Stomach smooth muscle (tissue), 2 donors: ENCODE data around the gene PPM1N.

Experiments used
- H3K27ac ChIP-seq: one replicate; pipeline ENCODE4 v1.7.0; 2013; ENCODE audit warnings: mild to moderate bottlenecking, low read length, inconsistent platforms
- H3K27me3 ChIP-seq, 2 donors: one replicate each; pipeline ENCODE4 v1.7.0; 2013; ENCODE audit warnings: low read length in 2 of 2; ENCODE audit not compliant: insufficient read depth in 2 of 2, control insufficient read depth in 1 of 2
- H3K36me3 ChIP-seq, 2 donors: one replicate each; pipeline ENCODE4 v1.7.0; 2013; ENCODE audit warnings: low read length in 2 of 2; ENCODE audit not compliant: control insufficient read depth in 2 of 2, insufficient read depth in 2 of 2
- H3K4me1 ChIP-seq: one replicate; pipeline ENCODE4 v1.7.0; 2013; ENCODE audit warnings: low read length; ENCODE audit not compliant: control insufficient read depth, insufficient read depth
- H3K4me3 ChIP-seq, 2 donors: one replicate each; pipeline ENCODE4 v1.7.0; 2013; ENCODE audit warnings: low read length in 2 of 2
- H3K9ac ChIP-seq, 2 donors: one replicate each; pipeline ENCODE4 v1.7.0; 2013; ENCODE audit warnings: low read length in 2 of 2, mild to moderate bottlenecking in 1 of 2
- H3K9me3 ChIP-seq, 2 donors: one replicate each; pipeline ENCODE4 v1.7.0; 2013; ENCODE audit warnings: low read length in 2 of 2; ENCODE audit not compliant: control insufficient read depth in 2 of 2
- donor health status: healthy.
- donor health status: Pancreatic carcinoma.

PPM1N gene

GRCh38 chr19:45477713-45478453, 20.4 kb upstream of the PPM1N start:
- peak overlapping the region; percentile 84 to 85 for H3K4me3 ChIP-seq

GRCh38 chr19:45478454-45479238, 19.6 kb upstream of the PPM1N start:
- H3K27ac ChIP-seq: peak overlapping the region; percentile 98
- H3K4me3 ChIP-seq: peak overlapping the region; percentile 84 to 85
- H3K9ac ChIP-seq: peak overlapping the region; percentile 96 to 99
- peaks cover 9% of the 10 kb centered on the region for H3K4me1 ChIP-seq
- H3K9me3 ChIP-seq: no peaks in the 10 kb centered on the region
- H3K27me3 ChIP-seq: no peaks in the 10 kb centered on the region
- no peaks in the 10 kb centered on the region for H3K36me3 ChIP-seq

More at GRCh38 chr19:45477713-45478453, 20.4 kb upstream of the PPM1N start:
- Histone ChIP-seq H3K4me1 (peaks cover 10% of the 10 kb centered on the region), H3K27me3 (no peaks in the 10 kb centered on the region), H3K27ac (peak overlapping the region; percentile 98), H3K9ac (peak overlapping the region; percentile 55 to 96), H3K9me3 (no peaks in the 10 kb centered on the region), H3K36me3 (peaks cover 0 to 2% of the 10 kb centered on the region in 2 donors)

- no peaks in the 10 kb centered on the region for H3K36me3 ChIP-seq
- H3K9me3 ChIP-seq: no peaks in the 10 kb centered on the region
- H3K27ac ChIP-seq: no peak overlapping the region
- no peak overlapping the region for H3K4me3 ChIP-seq
- no peak overlapping the region for H3K9ac ChIP-seq
- peaks cover 3% of the 10 kb centered on the region for H3K4me1 ChIP-seq
- H3K27me3 ChIP-seq: no peaks in the 10 kb centered on the region
These were observed 15.2 kb upstream of the PPM1N start for GRCh38 chr19:45483033-45483432.

GRCh38 chr19:45484273-45484945, 13.8 kb upstream of the PPM1N start:
- Histone ChIP-seq H3K4me3 (no peak overlapping the region), H3K36me3 (no peaks in the 10 kb centered on the region), H3K9ac (no peak overlapping the region), H3K9me3 (no peaks in the 10 kb centered on the region), H3K4me1 (no peaks in the 10 kb centered on the region), H3K27me3 (no peaks in the 10 kb centered on the region), H3K27ac (no peak overlapping the region)

DNA sequence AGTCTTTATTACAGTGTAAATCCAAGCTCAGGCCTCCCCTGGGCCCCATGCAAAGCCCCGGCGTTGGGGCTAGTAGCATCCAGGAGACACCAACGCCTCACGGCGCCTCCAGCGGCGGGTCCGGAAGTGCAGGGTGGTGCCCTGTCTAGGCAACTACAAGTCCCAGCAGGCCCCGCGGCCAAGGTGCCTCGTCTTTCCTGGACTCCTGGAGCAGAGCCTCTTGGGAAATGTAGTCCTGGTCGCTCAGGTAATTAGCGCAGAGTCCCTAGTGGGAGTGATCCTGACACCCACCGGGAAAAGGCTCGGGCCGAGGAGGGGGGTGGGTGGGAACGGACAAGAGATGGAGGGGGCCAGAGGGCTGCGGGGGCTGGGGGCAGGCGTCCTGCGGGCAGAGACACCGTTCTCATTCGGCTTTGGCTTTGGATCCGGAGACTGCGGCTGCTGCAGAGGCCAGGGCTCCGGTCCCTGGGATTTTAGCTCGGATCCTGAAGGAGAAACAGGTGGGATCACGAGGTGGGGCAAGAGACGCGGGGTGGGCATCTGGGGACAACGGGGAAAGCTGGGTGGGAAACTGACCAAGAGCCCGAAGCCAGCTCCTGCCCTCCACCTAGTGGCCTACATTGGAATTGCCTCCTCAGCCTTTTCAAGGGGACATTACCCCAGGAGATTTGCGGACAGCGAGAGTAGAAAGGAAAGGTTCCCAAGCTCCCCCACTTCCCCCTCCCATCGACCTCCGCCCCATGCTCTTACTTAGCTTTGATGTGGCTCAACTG, 12.8 kb upstream of the PPM1N start:
- H3K27me3 ChIP-seq: no peaks in the 10 kb centered on the region
- peak overlapping the region; percentile 80 to 85 for H3K4me3 ChIP-seq
- H3K9me3 ChIP-seq: no peaks in the 10 kb centered on the region
- no peaks in the 10 kb centered on the region for H3K36me3 ChIP-seq
- peak overlapping the region; percentile 60 for H3K27ac ChIP-seq
- H3K4me1 ChIP-seq: no peaks in the 10 kb centered on the region
- H3K9ac ChIP-seq: peak overlapping the region; percentile 44 to 55

- H3K4me3 ChIP-seq: no peak overlapping the region
- H3K27ac ChIP-seq: no peak overlapping the region
- peaks cover 16% of the 10 kb centered on the region for H3K4me1 ChIP-seq
- no peak overlapping the region for H3K9ac ChIP-seq
- H3K9me3 ChIP-seq: no peaks in the 10 kb centered on the region
- no peaks in the 10 kb centered on the region for H3K36me3 ChIP-seq
- H3K27me3 ChIP-seq: no peaks in the 10 kb centered on the region
These were observed 9.5 kb upstream of the PPM1N start for GRCh38 chr19:45488708-45489107.

GRCh38 chr19:45489216-45489855, 8.9 kb upstream of the PPM1N start:
- Histone ChIP-seq H3K36me3 (no peaks in the 10 kb centered on the region), H3K27ac (no peak overlapping the region), H3K9me3 (no peaks in the 10 kb centered on the region), H3K4me1 (peaks cover 16% of the 10 kb centered on the region), H3K27me3 (peaks cover 0 to under 1% of the 10 kb centered on the region in 2 donors), H3K4me3 (no peak overlapping the region), H3K9ac (no peak overlapping the region)

DNA sequence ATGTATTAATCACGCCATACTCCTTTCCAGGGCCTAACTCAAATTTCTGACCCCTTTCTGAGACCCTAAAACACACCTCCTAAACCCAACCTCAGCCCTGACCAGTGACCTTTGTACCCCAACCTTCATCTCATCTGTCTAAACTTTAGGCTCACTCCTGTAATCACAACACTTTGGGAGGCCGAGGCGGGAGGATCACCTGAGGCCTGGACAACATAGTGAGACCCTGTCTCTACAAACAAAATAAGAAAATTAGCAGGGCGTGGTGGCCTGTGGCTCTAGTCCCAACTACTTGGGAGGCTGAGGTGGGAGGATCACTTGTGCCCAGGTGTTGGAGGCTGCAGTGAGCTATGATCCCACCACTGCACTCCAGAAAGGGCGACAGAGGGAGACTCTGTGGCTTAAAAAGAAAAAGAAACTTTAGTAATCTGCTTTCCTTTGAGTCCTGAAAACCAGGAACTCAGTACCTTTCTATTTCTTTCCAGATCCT, 6.1 kb upstream of the PPM1N start:
- no peaks in the 10 kb centered on the region for H3K9me3 ChIP-seq
- H3K27ac ChIP-seq: peak overlapping the region; percentile 31
- peak overlapping the region in 1 of 2 donors; percentile 83 for H3K4me3 ChIP-seq
- no peak overlapping the region for H3K9ac ChIP-seq
- H3K27me3 ChIP-seq: peaks cover 7 to 10% of the 10 kb centered on the region in 2 donors
- peaks cover 29% of the 10 kb centered on the region for H3K4me1 ChIP-seq
- H3K36me3 ChIP-seq: no peaks in the 10 kb centered on the region

DNA sequence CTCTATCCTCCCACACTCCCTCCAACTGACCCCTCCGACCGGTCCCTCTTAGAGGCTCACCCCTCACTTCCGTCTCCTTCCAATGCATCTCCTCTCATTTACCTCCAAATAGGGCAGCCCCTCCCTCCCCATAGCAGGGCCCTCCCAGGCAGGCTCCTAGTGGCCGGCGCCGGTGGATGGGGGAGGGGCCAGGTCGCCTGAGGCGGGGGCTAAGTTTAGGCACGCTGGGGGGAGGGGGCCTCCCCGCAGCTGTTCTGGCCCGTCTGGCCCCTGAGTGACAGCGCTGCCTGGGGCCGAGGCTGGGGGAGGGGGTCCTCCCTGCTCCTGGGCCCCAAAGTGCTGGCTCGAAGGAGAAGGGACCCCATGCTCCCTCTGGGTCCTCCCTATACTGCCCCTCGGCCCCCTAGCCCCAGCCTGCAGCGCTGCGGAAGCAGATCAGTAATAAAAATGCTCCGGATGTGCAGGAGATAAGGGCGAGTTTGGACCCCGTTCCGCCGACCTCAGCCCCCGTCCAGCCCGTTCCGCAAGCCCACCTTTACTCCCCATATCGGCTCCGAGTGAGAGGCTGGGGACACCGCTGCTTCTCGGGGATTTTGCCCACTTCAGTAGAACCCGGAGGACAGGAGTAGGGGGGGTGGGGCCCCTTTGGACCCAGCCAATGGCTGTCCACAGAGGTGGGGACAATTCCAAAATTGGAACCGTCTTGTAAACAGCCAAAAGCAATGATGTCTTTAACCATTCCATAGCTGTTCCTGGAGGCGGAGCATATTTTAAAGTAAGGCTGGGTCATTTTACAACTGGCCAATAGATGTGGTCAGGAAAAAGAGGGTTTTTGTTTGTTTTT, 5.4 kb upstream of the PPM1N start:
- H3K9me3 ChIP-seq: no peaks in the 10 kb centered on the region
- peak overlapping the region; percentile 31 for H3K27ac ChIP-seq
- H3K27me3 ChIP-seq: peaks cover 7 to 14% of the 10 kb centered on the region in 2 donors
- H3K4me1 ChIP-seq: peaks cover 31% of the 10 kb centered on the region
- H3K36me3 ChIP-seq: no peaks in the 10 kb centered on the region
- peak overlapping the region; percentile 60 to 62 for H3K9ac ChIP-seq
- peak overlapping the region; percentile 83 to 87 for H3K4me3 ChIP-seq
